DMS114 treated with DMSO at 0.1 percent for 48 hours (cell line): ENCODE measurements around the gene FRYL.
"Not testable (repeated sequence)": the region's sequence is repeated elsewhere in the genome, so short reads cannot be mapped to it uniquely, and the experiment has no call there.

Source experiments
- DNase-seq: peaks from one replicate; lab custom pipeline; 2025; ENCODE audit not compliant: unreplicated experiment; lab: John Stamatoyannopoulos, UW

Gene FRYL

DNA sequence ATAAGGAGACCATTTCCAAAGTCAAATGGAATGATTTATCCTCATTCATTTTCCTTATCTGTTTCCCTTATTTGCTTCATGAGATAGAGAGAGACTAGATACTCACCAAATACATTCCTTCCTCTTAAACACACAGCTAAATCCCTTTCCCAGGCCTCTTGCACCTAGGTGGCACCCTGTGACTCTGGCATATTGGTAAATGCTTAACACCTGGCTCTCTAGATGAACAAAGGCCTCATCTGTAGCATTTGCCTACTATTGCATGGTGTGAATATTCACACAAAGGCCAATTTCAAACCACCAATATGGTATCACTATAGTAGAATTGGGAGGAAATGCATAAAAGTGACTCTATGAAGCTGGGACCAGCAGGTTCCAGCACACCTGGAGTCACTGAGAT, 319.1 kb downstream of the FRYL start:
- no peak for DNase-seq

DNA sequence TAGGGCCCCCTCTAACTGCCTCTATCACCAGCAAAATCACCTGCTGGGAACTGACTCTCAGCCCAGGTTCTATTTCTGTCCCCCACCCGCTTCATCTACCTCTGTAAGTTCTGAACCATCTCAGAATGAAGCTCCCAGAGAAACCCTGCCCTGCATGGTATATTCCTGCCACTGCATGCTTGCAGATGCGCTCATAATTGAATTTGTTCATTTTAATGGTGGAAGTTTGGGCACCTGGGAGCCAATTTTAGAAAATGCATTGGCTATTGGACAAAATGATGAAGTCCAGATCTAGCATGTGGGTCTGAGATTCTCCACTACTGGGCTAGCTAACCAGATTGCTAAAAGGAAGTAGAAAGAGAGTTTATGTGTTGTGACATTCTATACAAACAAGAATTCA, 325.5 kb downstream of the FRYL start:
- no peak for DNase-seq

GRCh38 chr4:48451656-48452055, 328.4 kb downstream of the FRYL start:
- DNase-seq = not testable (repeated sequence)

DNA sequence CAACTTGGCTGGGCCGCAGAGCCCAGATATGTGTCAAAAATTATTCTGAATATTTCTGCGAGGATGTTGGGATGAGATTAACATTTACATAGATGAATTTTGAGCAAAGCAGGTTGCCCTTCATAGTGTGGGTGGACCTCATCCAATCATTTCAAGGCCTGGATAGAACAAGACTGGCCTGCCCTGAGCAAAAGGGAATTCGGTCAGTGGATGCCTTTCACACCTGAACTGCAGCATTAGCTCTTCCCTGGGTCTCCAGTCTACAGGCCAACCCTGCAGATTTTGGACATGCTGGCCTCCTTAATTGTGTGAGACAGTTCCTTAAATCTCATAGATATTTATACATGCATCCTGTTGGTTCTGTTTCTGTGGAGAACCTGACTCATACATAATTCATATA, 329.3 kb downstream of the FRYL start:
- DNase-seq = no peak

- DNase-seq = no peak
These were observed 330.9 kb downstream of the FRYL start for GRCh38 chr4:48449151-48449550.
